NT2/D1 (cell line): ENCODE measurements around the gene PACS1.

Experiments used
- SUZ12 ChIP-seq: IDR thresholded peaks from 2 replicates; pipeline ENCODE4 v1.6.1; 2011; ENCODE audit not compliant: insufficient read length, insufficient read depth; ENCODE audit errors: extremely low read depth
- YY1 ChIP-seq: IDR thresholded peaks from 2 replicates; pipeline ENCODE4 v1.6.1; 2011; ENCODE audit not compliant: insufficient read length, insufficient read depth
- ZNF274 ChIP-seq: IDR thresholded peaks from 2 replicates; pipeline ENCODE4 v1.6.1; 2011; ENCODE audit warnings: mild to moderate bottlenecking, low read depth, low read length

GRCh38 chr11:66275396-66275795, 205.3 kb downstream of the PACS1 start:
- TF ChIP-seq YY1 (no peak), ZNF274 (no peak), SUZ12 (no peak)
